Astrocyte (in vitro differentiated cells and primary cell): ENCODE results near the gene RTL1. TPM values are rescaled to one million over a fixed set of nuclear protein-coding genes. Genes with fewer than 3 reads are reported as not detected.

Experiments
- DNase-seq: peaks from one replicate; pipeline ENCODE4 v3.0.0-alpha.2; 2010; ENCODE audit warnings: low read depth
- FAIRE-seq: peaks from 2 replicates; lab custom pipeline; 2011; peaks lifted over from hg19 to GRCh38; lab: Jason Lieb, UNC
- H2AFZ ChIP-seq: 2 replicates; pipeline ENCODE4 v1.6.0; 2012; ENCODE audit warnings: low read depth, low read length, inconsistent platforms
- H3K27ac ChIP-seq: 2 replicates; pipeline ENCODE4 v1.5.1; 2011; ENCODE audit warnings: low read depth, low read length, inconsistent platforms
- H3K27me3 ChIP-seq: 2 replicates; pipeline ENCODE4 v1.6.0; 2011; ENCODE audit warnings: low read length, inconsistent platforms; ENCODE audit not compliant: insufficient read depth
- H3K36me3 ChIP-seq: 2 replicates; pipeline ENCODE4 v1.5.1; 2011; ENCODE audit warnings: low read length, inconsistent platforms; ENCODE audit not compliant: insufficient read depth
- H3K4me1 ChIP-seq: 2 replicates; pipeline ENCODE4 v1.5.1; 2011; ENCODE audit warnings: low read length, inconsistent platforms; ENCODE audit not compliant: insufficient read depth
- H3K4me2 ChIP-seq: 2 replicates; pipeline ENCODE4 v1.6.0; 2012; ENCODE audit warnings: low read length, inconsistent platforms
- H3K4me3 ChIP-seq: 2 replicates; pipeline ENCODE4 v1.5.1; 2011; ENCODE audit warnings: low read depth, mild to moderate bottlenecking, low read length, inconsistent platforms; ENCODE audit not compliant: insufficient read depth
- H3K79me2 ChIP-seq: 2 replicates; pipeline ENCODE4 v1.6.0; 2012; ENCODE audit warnings: mild to moderate bottlenecking, low read length, inconsistent platforms; ENCODE audit not compliant: insufficient read depth
- H3K9ac ChIP-seq: 2 replicates; pipeline ENCODE4 v1.6.0; 2012; ENCODE audit warnings: mild to moderate bottlenecking, low read length, inconsistent platforms
- H3K9me3 ChIP-seq: 2 replicates; pipeline ENCODE4 v1.5.1; 2012; ENCODE audit warnings: low read depth, mild to moderate bottlenecking, low read length, inconsistent platforms; ENCODE audit not compliant: insufficient read depth
- H4K20me1 ChIP-seq: 2 replicates; pipeline ENCODE4 v1.6.0; 2012; ENCODE audit warnings: low read length, inconsistent platforms; ENCODE audit not compliant: insufficient read depth
- H3K27ac Mint-ChIP-seq: one replicate; pipeline ENCODE4 v1.8.0; 2021; ENCODE audit warnings: mild to moderate bottlenecking, mixed read lengths; ENCODE audit not compliant: unreplicated experiment
- H3K27me3 Mint-ChIP-seq: one replicate; pipeline ENCODE4 v1.8.0; 2021; ENCODE audit warnings: low read depth, mixed read lengths; ENCODE audit not compliant: unreplicated experiment
- H3K36me3 Mint-ChIP-seq: one replicate; pipeline ENCODE4 v1.8.0; 2021; ENCODE audit warnings: low read depth, mixed read lengths; ENCODE audit not compliant: unreplicated experiment
- H3K4me1 Mint-ChIP-seq: one replicate; pipeline ENCODE4 v1.8.0; 2021; ENCODE audit warnings: low read depth, mixed read lengths; ENCODE audit not compliant: unreplicated experiment
- H3K4me3 Mint-ChIP-seq: one replicate; pipeline ENCODE4 v1.8.0; 2021; ENCODE audit warnings: mild to moderate bottlenecking, moderate library complexity, mixed read lengths; ENCODE audit not compliant: unreplicated experiment
- H3K9me3 Mint-ChIP-seq: one replicate; pipeline ENCODE4 v1.8.0; 2021; ENCODE audit warnings: mild to moderate bottlenecking, mixed read lengths; ENCODE audit not compliant: unreplicated experiment
- EZH2 ChIP-seq: IDR thresholded peaks from 2 replicates; pipeline ENCODE4 v1.6.1; 2012; ENCODE audit warnings: mild to moderate bottlenecking, low read length, inconsistent platforms; ENCODE audit not compliant: insufficient read depth
- total RNA-seq: library from RNA; stranded (reverse); gene quantifications from 2 replicates; pipeline ENCODE4 v1.2.1, GENCODE V29; 2021
- TF ChIP-seq, protein P1 (sequence below): IDR thresholded peaks from 2 replicates; pipeline ENCODE4 v1.5.1; 2011; ENCODE audit warnings: low read depth, mild to moderate bottlenecking, inconsistent platforms, low read length, moderate library complexity; ENCODE audit not compliant: insufficient read depth

The RTL1 gene
- total RNA-seq, 1 donor from 2014 or later, result 0.18 TPM

DNA sequence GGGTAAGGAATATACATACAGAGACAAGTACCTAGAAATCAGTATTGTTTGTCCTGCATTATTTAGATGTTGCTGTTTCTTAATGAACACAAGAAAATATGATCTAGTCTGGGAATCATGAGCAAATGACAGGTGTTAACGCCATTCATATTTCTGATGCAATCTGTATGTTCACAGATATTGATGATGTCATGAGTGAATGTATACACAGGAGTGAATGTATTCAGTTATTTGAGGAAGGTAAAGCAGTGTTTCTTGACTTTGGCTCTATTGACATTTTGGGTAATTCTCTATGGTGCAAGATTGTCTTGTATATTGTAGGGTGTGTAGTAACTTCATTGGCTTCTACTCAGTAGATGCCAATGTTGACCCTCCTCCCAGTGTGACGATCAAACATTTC is 26.7 kb upstream of the RTL1 start:
- H3K4me1 Mint-ChIP-seq, result no peaks in the 10 kb centered on the region
- no peak overlapping the region for H3K27ac Mint-ChIP-seq
- Histone ChIP-seq H3K27me3 (no peaks in the 10 kb centered on the region), H3K36me3 (peaks cover 16% of the 10 kb centered on the region), H2AFZ (no peak overlapping the region), H3K4me3 (no peak overlapping the region), H3K9ac (no peak overlapping the region), H4K20me1 (peaks cover 39% of the 10 kb centered on the region), H3K4me2 (no peak overlapping the region), H3K9me3 (no peaks in the 10 kb centered on the region), H3K4me1 (no peaks in the 10 kb centered on the region), H3K27ac (no peak overlapping the region), H3K79me2 (peaks cover 38% of the 10 kb centered on the region)
- FAIRE-seq, result no peak
- H3K27me3 Mint-ChIP-seq, result no peaks in the 10 kb centered on the region
- H3K4me3 Mint-ChIP-seq, result no peak overlapping the region
- TF ChIP-seq, protein P1, sequence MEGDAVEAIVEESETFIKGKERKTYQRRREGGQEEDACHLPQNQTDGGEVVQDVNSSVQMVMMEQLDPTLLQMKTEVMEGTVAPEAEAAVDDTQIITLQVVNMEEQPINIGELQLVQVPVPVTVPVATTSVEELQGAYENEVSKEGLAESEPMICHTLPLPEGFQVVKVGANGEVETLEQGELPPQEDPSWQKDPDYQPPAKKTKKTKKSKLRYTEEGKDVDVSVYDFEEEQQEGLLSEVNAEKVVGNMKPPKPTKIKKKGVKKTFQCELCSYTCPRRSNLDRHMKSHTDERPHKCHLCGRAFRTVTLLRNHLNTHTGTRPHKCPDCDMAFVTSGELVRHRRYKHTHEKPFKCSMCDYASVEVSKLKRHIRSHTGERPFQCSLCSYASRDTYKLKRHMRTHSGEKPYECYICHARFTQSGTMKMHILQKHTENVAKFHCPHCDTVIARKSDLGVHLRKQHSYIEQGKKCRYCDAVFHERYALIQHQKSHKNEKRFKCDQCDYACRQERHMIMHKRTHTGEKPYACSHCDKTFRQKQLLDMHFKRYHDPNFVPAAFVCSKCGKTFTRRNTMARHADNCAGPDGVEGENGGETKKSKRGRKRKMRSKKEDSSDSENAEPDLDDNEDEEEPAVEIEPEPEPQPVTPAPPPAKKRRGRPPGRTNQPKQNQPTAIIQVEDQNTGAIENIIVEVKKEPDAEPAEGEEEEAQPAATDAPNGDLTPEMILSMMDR, result no peak
- no peak for TF ChIP-seq EZH2
- DNase-seq, result no peak
- peaks cover 1% of the 10 kb centered on the region for H3K9me3 Mint-ChIP-seq
- H3K36me3 Mint-ChIP-seq, result no peaks in the 10 kb centered on the region

DNA sequence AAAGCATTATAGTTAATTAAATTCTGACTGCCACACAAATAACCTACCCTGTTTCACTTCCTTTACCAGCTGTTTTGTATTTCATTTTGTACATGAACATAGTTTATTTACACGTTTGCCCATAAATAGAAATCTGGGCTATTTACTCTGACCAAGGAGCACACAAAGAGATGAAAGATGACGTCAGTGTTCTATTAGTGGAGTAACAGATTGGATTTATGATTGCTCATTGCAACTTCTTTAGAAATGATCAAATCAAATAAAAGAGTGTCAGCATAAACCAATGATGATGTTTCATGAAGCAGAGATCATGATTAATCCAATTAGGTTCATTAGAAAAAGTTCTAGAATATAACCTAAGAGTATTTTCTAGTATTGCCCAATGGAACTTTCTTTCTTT is 12.0 kb upstream of the RTL1 start:
- peaks cover 7% of the 10 kb centered on the region for H3K4me1 Mint-ChIP-seq
- H3K9me3 Mint-ChIP-seq, result no peaks in the 10 kb centered on the region
- no peaks in the 10 kb centered on the region for H3K27me3 Mint-ChIP-seq
- no peak overlapping the region for H3K27ac Mint-ChIP-seq
- H3K4me3 Mint-ChIP-seq, result no peak overlapping the region
- Histone ChIP-seq H3K79me2 (peaks cover 6% of the 10 kb centered on the region), H3K4me3 (no peak overlapping the region), H4K20me1 (peaks cover 39% of the 10 kb centered on the region), H2AFZ (no peak overlapping the region), H3K36me3 (peaks cover 26% of the 10 kb centered on the region), H3K4me2 (no peak overlapping the region), H3K9me3 (no peaks in the 10 kb centered on the region), H3K27me3 (no peaks in the 10 kb centered on the region), H3K9ac (no peak overlapping the region), H3K4me1 (peaks cover 21% of the 10 kb centered on the region), H3K27ac (no peak overlapping the region)
- DNase-seq (no peak), FAIRE-seq (peak; percentile 75)
- no peaks in the 10 kb centered on the region for H3K36me3 Mint-ChIP-seq
- TF ChIP-seq, protein P1, result no peak
- no peak for TF ChIP-seq EZH2

DNA sequence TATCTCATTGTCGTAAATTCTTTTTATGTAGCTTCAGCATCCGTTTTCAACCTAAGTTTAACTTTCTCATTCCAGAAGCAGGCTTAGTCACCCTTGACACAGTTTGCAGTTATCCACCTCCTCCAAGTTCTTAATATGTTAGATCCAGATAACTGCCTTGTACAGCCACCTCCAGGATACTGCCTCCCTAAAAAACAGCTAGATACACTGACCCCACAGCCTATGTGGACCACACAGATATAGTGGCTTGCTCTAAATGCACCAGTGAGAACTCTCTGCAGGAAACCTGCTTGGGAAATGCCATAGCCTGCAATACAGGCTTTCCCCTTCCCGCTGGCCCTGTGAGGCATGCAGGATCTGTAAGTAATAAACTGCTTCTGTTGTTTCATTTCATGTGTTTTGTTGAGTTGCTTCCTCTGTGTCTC is 11.1 kb upstream of the RTL1 start:
- no peaks in the 10 kb centered on the region for H3K36me3 Mint-ChIP-seq
- FAIRE-seq (peak; percentile 26), DNase-seq (peak; percentile 53)
- H3K27ac Mint-ChIP-seq, result no peak overlapping the region
- H3K4me1 Mint-ChIP-seq, result peaks cover 7% of the 10 kb centered on the region
- H3K27me3 ChIP-seq, result no peaks in the 10 kb centered on the region
- H4K20me1 ChIP-seq, result peaks cover 47% of the 10 kb centered on the region
- H3K4me3 ChIP-seq, result no peak overlapping the region
- no peak overlapping the region for H3K4me3 Mint-ChIP-seq
- peaks cover 31% of the 10 kb centered on the region for H3K36me3 ChIP-seq
- H3K9me3 ChIP-seq, result no peaks in the 10 kb centered on the region
- no peak overlapping the region for H3K9ac ChIP-seq
- peak overlapping the region; percentile 53 for H3K4me2 ChIP-seq
- TF ChIP-seq, protein P1, result no peak
- TF ChIP-seq EZH2, result no peak
- peaks cover 6% of the 10 kb centered on the region for H3K79me2 ChIP-seq
- H3K27ac ChIP-seq, result no peak overlapping the region
- H3K27me3 Mint-ChIP-seq, result no peaks in the 10 kb centered on the region
- H3K9me3 Mint-ChIP-seq, result peaks cover 2% of the 10 kb centered on the region
- H2AFZ ChIP-seq, result no peak overlapping the region
- peaks cover 21% of the 10 kb centered on the region for H3K4me1 ChIP-seq
